Measurements from ENCODE around the gene NABP1. TPM values are rescaled to one million over a fixed set of nuclear protein-coding genes. Genes with fewer than 3 reads are reported as not detected.

NABP1 gene
- total RNA-seq, 2 experiments from 2014 or later, result 16.7 to 42.5 TPM

GRCh38 chr2:191659198-191659597 is 18.7 kb upstream of the NABP1 start:
- no peak overlapping the region for H2AFZ ChIP-seq (ENCODE audit: low read length)
- H3K9me3 ChIP-seq (ENCODE audit: low read length), result no peaks in the 10 kb centered on the region
- no peaks in the 10 kb centered on the region for H3K4me1 ChIP-seq (ENCODE audit: insufficient read depth, low read length, poor library complexity, severe bottlenecking)
- POLR2A ChIA-PET, result no interaction called here
- no peaks in the 10 kb centered on the region for H3K36me3 ChIP-seq (ENCODE audit: insufficient read depth, low read length)
- H3K79me2 ChIP-seq (ENCODE audit: insufficient read depth, low read depth, low read length), result no peaks in the 10 kb centered on the region
- DNase-seq (ENCODE audit: low spot score), result no peak
- intact Hi-C loops (cut with micrococcal nuclease; ENCODE audit: unreplicated experiment), result no loop called here
- no peaks in the 10 kb centered on the region for H3K9me2 ChIP-seq (ENCODE audit: insufficient read depth, low read length)
- no peak overlapping the region for H3K27ac ChIP-seq (ENCODE audit: low read depth, low read length, poor library complexity, severe bottlenecking)
- H4K20me1 ChIP-seq (ENCODE audit: insufficient read depth, low read length), result no peaks in the 10 kb centered on the region
- no peak overlapping the region for H3K4me2 ChIP-seq (ENCODE audit: low read length)
- CTCF ChIA-PET (ENCODE audit: unreplicated experiment), result no interaction called here
- BruUV-seq (replicated peaks), result no TSS peak
- TF ChIP-seq CTCF (conservative IDR thresholded peaks at IDR 0.05; ENCODE audit: low read length), result no peak
- no peak for TF ChIP-seq EZH2phosphoT487 (IDR thresholded peaks at IDR 0.05; ENCODE audit: borderline replicate concordance, low read depth, low read length)
- no peak overlapping the region for H3K4me3 ChIP-seq (ENCODE audit: low read depth, low read length, poor library complexity, severe bottlenecking)

GRCh38 chr2:191660575-191660974 is 17.4 kb upstream of the NABP1 start:
- Histone ChIP-seq H3K9me2 (ENCODE audit: insufficient read depth, low read length) (no peaks in the 10 kb centered on the region), H3K9me3 (ENCODE audit: low read length) (no peaks in the 10 kb centered on the region), H3K4me1 (ENCODE audit: insufficient read depth, low read length, poor library complexity, severe bottlenecking) (no peaks in the 10 kb centered on the region), H2AFZ (ENCODE audit: low read length) (no peak overlapping the region), H3K27ac (ENCODE audit: low read depth, low read length, poor library complexity, severe bottlenecking) (no peak overlapping the region), H4K20me1 (ENCODE audit: insufficient read depth, low read length) (no peaks in the 10 kb centered on the region), H3K79me2 (ENCODE audit: insufficient read depth, low read depth, low read length) (no peaks in the 10 kb centered on the region), H3K4me2 (ENCODE audit: low read length) (no peak overlapping the region), H3K36me3 (ENCODE audit: insufficient read depth, low read length) (no peaks in the 10 kb centered on the region), H3K4me3 (ENCODE audit: low read depth, low read length, poor library complexity, severe bottlenecking) (no peak overlapping the region)
- POLR2A ChIA-PET, result interaction anchor here (0.6 to 1.0 kb wide), 5 partner anchors 8 to 52 kb away, joined by 3 to 11 read pairs (median 4); no protein-coding TSS in a partner anchor
- DNase-seq (ENCODE audit: low spot score), result no peak
- CTCF ChIA-PET (ENCODE audit: unreplicated experiment), result no interaction called here
- intact Hi-C loops (cut with micrococcal nuclease; ENCODE audit: unreplicated experiment), result no loop called here
- BruUV-seq (replicated peaks), result no TSS peak
- TF ChIP-seq EZH2phosphoT487 (IDR thresholded peaks at IDR 0.05; ENCODE audit: borderline replicate concordance, low read depth, low read length), result no peak
- no peak for TF ChIP-seq CTCF (conservative IDR thresholded peaks at IDR 0.05; ENCODE audit: low read length)

GRCh38 chr2:191661097-191661924 is 16.6 kb upstream of the NABP1 start:
- Histone ChIP-seq H3K4me3 (ENCODE audit: low read depth, low read length, poor library complexity, severe bottlenecking) (no peak overlapping the region), H2AFZ (ENCODE audit: low read length) (no peak overlapping the region), H3K4me2 (ENCODE audit: low read length) (no peak overlapping the region), H4K20me1 (ENCODE audit: insufficient read depth, low read length) (no peaks in the 10 kb centered on the region), H3K9me2 (ENCODE audit: insufficient read depth, low read length) (no peaks in the 10 kb centered on the region), H3K36me3 (ENCODE audit: insufficient read depth, low read length) (no peaks in the 10 kb centered on the region), H3K79me2 (ENCODE audit: insufficient read depth, low read depth, low read length) (no peaks in the 10 kb centered on the region), H3K4me1 (ENCODE audit: insufficient read depth, low read length, poor library complexity, severe bottlenecking) (no peaks in the 10 kb centered on the region), H3K27ac (ENCODE audit: low read depth, low read length, poor library complexity, severe bottlenecking) (no peak overlapping the region), H3K9me3 (ENCODE audit: low read length) (no peaks in the 10 kb centered on the region)
- BruUV-seq (replicated peaks), result no TSS peak
- ChIA-PET CTCF (ENCODE audit: unreplicated experiment) (no interaction called here), POLR2A (interaction anchor here (0.7 to 1.0 kb wide), 3 partner anchors 9 to 23 kb away, joined by 3 to 11 read pairs (median 4); no protein-coding TSS in a partner anchor)
- TF ChIP-seq CTCF (conservative IDR thresholded peaks at IDR 0.05; ENCODE audit: low read length) (no peak), EZH2phosphoT487 (IDR thresholded peaks at IDR 0.05; ENCODE audit: borderline replicate concordance, low read depth, low read length) (no peak)
- DNase-seq (ENCODE audit: low spot score), result no peak
- intact Hi-C loops (cut with micrococcal nuclease; ENCODE audit: unreplicated experiment), result no loop called here
